Activated effector memory CD4-positive, alpha-beta T cell treated with Interleukin-2 at 50 U/mL for 16 hours (primary cell): ENCODE data around the gene PLEKHN1.
"Not testable (repeated sequence)": the region's sequence is repeated elsewhere in the genome, so short reads cannot be mapped to it uniquely, and the experiment has no call there.

ENCODE experiments used
- DNase-seq: peaks from one replicate; pipeline ENCODE4 v3.0.0-alpha.2; 2020

PLEKHN1 gene

GRCh38 chr1:975365-975764, 9.1 kb downstream of the PLEKHN1 start:
- no peak for DNase-seq

- peak; percentile 49 for DNase-seq
These were observed 9.8 kb downstream of the PLEKHN1 start for GRCh38 chr1:975896-976683.

- DNase-seq: not testable (repeated sequence)
These were observed 10.5 kb downstream of the PLEKHN1 start for GRCh38 chr1:976791-977190.

- no peak for DNase-seq
These were observed 12.0 kb downstream of the PLEKHN1 start for GRCh38 chr1:978069-978834.

GRCh38 chr1:978835-979743, 12.8 kb downstream of the PLEKHN1 start:
- no peak for DNase-seq

- DNase-seq: no peak
These were observed 13.4 kb downstream of the PLEKHN1 start for GRCh38 chr1:979744-980072.

- DNase-seq: no peak
These were observed 13.9 kb downstream of the PLEKHN1 start for GRCh38 chr1:980137-980571.

GRCh38 chr1:980602-981395, 14.5 kb downstream of the PLEKHN1 start:
- no peak for DNase-seq

- no peak for DNase-seq
These were observed 15.2 kb downstream of the PLEKHN1 start for GRCh38 chr1:981491-981954.

- DNase-seq: no peak
These were observed 15.8 kb downstream of the PLEKHN1 start, which contains the start of gene PERM1 for GRCh38 chr1:981955-982558. TSS of gene PERM1 (minus strand) at chr1:982093. CDS start at chr1:981029, 1,064 bp downstream.

GRCh38 chr1:982765-983436, 16.6 kb downstream of the PLEKHN1 start:
- DNase-seq: no peak

- DNase-seq: peak; percentile 36
These were observed 17.7 kb downstream of the PLEKHN1 start for GRCh38 chr1:983798-984475.

GRCh38 chr1:984476-984814, 18.2 kb downstream of the PLEKHN1 start:
- no peak for DNase-seq

- no peak for DNase-seq
These were observed 18.8 kb downstream of the PLEKHN1 start for GRCh38 chr1:985126-985525.

- DNase-seq: not testable (repeated sequence)
These were observed 21.8 kb downstream of the PLEKHN1 start for GRCh38 chr1:988061-988460.

GRCh38 chr1:991275-991674, 25.0 kb downstream of the PLEKHN1 start:
- DNase-seq: not testable (repeated sequence)

GRCh38 chr1:991895-992294, 25.6 kb downstream of the PLEKHN1 start:
- DNase-seq: no peak

GRCh38 chr1:992362-992761, 26.1 kb downstream of the PLEKHN1 start:
- no peak for DNase-seq

- no peak for DNase-seq
These were observed 27.2 kb downstream of the PLEKHN1 start for GRCh38 chr1:993379-993995.

GRCh38 chr1:994546-994945, 28.3 kb downstream of the PLEKHN1 start:
- DNase-seq: not testable (repeated sequence)
